Mesenteric fat pad (tissue), 1 donor: ENCODE measurements around the gene TMEM19. TPM values are rescaled to one million over a fixed set of nuclear protein-coding genes. Genes with fewer than 3 reads are reported as not detected.
"Not testable (repeated sequence)": the region's sequence is repeated elsewhere in the genome, so short reads cannot be mapped to it uniquely, and the experiment has no call there.

Experiments
- DNase-seq: peaks from one replicate; pipeline ENCODE4 v3.0.0-alpha.2; 2020; ENCODE audit warnings: low spot score
- total RNA-seq: library from RNA; stranded (reverse); fragmentation: NEBNext Ultra II Directional; extraction: Animal tissue kit (Norgen Biotek cat#: 25700); gene quantifications from one replicate; pipeline ENCODE4 v1.2.1, GENCODE V29; 2021
- donor health status: DM: yes; HTN: yes; CAD: no.

TMEM19 gene
- total RNA-seq, 1 donor from 2014 or later = 24.9 TPM

DNA sequence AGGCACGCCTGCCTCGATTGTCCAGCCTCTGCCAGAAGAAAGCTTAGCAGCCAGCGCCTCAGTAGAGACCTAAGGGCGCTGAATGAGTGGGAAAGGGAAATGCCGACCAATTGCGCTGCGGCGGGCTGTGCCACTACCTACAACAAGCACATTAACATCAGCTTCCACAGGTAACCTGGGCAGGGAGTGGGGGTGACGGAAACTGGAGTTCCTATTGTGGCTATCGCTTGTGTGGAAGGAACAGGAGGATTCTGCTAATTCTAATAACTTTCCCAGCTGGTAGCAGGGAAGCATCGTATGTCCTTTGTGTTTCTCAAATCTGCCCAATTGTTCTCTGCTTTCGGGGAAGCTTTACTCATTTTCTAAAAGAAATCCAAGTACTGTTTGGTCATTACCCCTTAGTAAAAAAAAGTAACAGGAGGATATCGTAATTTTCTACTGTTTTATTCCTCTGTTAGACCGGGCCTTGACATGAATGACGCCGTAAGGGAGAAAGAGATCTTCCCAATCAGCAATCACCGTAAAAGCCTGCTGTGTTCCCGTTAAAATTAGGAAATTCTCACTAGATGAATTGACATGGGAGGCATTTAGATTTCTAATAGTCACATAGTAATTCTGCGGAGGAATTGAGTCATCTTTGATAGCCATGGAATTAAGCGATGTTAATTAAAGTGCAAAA is 21.3 kb upstream of the TMEM19 start:
- DNase-seq = no peak

DNA sequence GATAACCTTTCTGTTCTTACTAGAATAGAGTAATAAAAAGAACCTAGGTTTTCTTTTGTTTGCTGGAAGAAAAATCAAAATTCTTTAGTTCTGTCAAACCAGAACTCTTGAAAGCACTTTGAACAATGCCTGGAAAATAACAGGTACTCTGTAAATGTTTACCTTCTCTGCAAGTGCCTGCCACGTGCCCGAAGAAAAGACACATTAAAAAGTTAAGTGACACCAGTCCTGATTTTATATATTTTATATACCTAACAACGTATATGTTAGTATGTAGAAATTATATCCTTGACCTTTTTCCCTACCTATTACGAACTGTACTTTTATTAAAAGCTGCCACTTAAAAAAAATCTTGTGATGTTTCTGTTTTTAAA is 20.8 kb upstream of the TMEM19 start:
- DNase-seq = no peak

DNA sequence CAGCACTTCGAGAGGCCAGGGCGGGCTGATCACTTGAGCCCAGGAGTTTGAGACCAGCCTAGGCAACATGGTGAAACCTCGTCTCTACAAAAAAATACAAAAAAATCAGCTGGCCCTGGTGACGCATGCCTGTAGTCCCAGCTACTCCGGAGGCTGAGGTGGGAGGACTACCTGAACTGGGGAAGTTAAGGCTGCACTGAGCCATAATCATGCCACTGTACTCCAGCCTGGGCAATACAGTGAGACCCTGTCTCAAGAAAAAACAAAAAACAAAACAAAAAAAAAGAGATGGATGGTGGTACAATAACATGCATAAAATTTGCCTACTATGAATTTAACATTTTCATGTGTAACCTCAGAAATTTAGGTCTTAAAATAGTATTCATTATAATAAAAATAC is 19.6 kb upstream of the TMEM19 start:
- no peak for DNase-seq

DNA sequence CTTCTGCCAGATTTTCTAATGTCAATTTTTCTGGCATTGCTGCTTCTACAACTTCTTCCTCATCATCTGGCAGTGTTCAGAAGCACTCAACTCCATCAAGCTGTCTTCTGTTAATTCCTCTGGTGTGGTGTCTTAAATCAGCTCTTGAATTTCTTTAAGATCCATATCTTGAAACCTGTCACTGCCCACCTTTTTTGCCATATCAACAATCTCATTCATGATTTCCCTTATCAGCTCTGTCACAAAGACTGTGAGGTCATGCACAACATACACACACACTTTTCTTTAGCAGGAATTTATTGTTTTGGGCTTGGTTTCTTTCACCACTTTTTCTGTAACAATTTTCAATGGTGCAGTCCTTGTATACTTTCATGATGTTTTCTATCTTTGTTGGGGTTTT is 14.6 kb upstream of the TMEM19 start:
- no peak for DNase-seq

GRCh38 chr12:71671816-71672215 is 14.1 kb upstream of the TMEM19 start:
- no peak for DNase-seq

- DNase-seq = no peak
Measured at GRCh38 chr12:71682466-71682865, 3.4 kb upstream of the TMEM19 start.

DNA sequence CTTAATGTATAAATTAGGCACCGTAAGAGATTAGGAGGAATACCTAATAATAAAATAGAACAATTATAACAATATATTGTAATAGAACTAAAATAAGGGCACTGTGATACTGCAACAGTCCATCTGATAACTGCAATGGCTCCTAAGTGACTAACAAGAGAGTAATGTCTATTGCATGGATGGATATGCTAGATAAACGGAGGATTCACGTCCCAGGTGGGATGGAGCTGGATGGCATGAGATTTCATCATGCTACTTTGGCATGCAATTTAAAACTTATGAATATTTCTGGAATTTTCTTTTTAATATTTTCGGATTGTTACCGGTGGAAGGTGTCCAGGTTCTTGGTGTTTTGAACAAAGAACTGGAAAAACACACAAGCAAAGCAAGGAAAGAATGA is 2.2 kb upstream of the TMEM19 start:
- DNase-seq = no peak

GRCh38 chr12:71684081-71684480 is 1.8 kb upstream of the TMEM19 start:
- no peak for DNase-seq

DNA sequence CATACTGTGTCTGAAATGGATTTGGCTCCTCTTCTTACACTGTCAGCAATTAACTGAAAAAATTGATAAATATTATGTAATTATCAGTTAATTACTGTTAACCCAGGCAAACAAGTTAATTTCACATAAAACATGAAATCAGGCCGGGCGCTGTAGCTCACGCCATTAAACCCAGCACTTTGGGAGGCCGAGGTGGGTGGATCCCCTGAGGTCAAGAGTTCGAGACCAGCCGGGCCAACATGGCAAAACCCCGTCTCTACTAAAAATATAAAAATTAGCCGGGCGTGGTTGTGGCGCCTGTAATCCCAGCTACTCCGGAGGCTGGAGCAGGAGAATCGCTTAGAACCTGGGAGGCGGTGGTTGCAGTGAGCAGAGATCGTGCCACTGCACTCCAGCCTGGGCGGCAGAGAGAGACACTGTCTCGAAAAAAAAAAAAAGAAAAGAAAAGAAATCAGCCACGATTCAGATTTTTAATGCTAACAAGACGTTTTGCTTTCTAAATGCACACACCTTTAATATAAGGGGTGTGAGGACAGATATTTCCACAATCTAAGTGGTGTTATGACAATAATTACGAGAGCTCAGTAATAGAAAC is 473 bp upstream of the TMEM19 start:
- DNase-seq = no peak

GRCh38 chr12:71686658-71687025 is 760 bp downstream of the TMEM19 start:
- no peak for DNase-seq

DNA sequence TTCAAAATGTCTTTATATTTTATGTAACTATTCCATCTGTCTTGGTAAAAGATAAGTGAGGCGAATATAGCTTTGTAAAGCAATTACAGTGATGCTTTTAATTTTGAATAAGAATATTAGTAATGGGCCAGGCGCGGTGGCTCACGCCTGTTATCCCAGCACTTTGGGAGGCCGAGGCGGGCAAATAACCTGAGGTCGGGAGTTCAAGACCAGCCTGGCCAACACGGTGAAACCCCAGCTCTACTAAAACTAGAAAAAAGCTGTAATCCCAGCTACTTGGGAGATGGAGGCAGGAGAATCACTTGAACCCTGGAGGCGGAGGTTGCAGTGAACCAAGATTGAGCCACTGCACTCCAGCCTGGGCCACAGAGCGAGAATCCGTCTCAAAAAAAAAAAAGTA is 1.3 kb downstream of the TMEM19 start:
- not testable (repeated sequence) for DNase-seq

GRCh38 chr12:71688961-71689570 is 3.2 kb downstream of the TMEM19 start:
- no peak for DNase-seq

DNA sequence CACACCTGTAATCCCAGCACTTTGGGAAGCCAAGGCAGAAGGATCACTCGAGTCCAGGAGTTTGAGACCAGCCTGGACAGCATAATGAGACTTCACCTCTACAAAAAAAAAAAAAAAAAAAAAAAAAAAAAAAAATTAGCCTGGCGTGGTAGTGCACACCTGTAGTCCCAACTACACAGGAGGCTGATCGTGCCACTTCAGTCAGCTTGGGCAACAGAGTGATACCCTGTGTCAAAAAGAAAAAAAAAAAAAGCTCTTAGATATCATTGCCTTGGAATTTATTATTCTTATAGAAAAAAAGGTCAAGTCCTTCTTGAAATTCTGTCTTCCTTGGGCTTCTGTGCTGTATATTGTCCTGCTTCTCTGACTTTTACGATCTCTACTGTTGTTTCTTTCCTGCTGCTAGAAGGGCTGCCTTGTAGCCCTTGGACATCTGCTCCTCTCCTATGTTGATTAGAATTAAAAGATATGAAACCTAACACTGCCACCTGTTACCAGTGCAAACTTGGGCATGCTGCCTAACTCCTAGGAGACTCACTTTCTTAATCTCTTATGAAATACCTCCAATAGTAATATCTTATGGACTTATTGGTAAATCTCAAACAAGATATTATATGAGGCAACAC is 5.7 kb downstream of the TMEM19 start:
- DNase-seq = no peak

DNA sequence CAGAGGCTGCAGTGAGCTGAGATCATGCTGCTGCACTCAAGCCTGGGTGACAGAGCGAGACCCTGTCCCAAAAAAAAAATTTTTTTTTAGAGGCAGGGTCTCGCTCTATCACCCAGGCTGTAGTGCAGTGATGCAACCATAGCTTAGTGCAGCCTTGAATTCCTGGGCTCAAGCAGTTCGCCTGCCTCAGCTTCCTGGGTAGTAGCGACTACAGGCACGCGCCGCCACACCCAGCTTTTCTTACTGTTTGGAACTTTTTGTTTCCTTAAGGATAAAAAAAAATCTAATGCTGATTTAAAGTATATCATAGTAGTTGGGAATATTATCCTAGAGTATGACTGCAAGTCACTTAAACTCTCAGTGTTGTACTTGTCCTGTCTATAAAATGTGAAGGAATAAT is 7.2 kb downstream of the TMEM19 start:
- DNase-seq = no peak

- DNase-seq = not testable (repeated sequence)
Measured at GRCh38 chr12:71693651-71694050, 7.8 kb downstream of the TMEM19 start.

DNA sequence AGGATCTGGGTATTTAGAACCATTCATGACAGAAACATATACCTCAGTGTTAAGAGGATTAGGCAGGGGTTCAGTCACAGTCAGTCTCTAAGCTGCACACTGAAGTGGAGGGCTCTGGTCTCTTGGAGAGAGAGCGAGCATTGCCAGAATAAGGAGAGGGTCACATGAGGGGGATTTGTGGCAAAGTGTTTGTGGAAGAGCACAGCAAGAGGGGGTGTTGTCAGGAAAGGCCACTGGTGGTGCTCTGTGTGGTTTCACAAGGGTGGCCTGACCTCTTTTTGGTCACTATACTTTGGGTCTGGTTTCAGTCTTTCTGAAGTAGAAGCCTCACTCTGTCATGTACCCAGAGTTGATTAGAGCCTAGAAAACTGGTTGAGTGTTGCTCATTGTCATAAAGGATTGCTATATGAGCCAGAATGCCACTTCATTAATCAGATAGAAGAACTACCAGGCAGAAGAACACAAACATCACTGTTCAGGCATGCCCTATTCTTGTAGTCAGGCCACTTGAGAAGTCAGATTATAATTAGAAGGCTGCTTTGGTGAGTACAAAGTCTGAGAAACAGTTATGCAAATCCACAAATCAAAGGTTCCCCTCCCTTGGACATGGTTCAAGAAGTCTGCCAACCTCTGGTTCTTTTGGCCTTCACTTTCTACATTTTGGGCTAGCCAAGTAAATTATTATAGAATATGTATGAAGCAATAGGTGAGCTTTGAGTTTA is 8.4 kb downstream of the TMEM19 start:
- DNase-seq = no peak

DNA sequence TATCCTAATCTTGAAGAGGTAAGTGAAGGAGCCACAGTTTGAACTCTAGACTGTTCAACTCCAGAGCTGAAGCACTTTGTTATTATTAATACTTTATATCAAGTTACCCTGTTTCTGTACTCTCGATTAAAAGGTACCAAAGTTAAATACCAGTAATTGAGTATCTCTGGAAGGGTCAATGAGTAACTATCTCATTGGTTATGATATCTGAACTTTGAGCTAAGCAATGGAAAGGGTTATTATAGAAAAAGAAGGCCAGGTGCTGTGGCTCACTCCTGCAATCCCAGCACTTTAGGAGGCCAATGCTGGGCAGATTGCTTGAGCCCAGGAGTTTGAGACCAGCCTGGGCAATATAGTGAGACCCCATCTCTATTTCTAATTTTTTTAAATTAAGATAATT is 9.9 kb downstream of the TMEM19 start:
- no peak for DNase-seq

- DNase-seq = not testable (repeated sequence)
Measured at GRCh38 chr12:71702181-71702580, 16.3 kb downstream of the TMEM19 start.

GRCh38 chr12:71702590-71702989 is 16.7 kb downstream of the TMEM19 start:
- DNase-seq = no peak

DNA sequence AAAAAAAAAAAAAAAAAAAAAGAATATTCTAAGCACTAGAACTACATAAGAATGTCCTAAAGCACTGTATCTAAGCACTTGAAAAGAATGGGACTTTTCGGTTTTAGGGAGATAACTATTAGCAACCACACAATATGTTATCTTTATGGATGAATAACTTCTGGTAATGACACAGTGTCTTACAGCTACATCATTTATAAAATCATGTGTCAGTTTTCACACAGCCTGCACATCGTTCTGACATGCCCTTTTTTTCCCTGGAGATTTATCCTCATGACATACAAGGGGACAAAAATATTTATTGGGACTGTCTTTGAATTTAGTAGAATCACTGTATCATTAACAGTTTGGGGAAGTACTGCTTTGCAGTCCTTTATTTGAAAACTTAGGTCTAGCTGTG is 17.3 kb downstream of the TMEM19 start:
- DNase-seq = no peak

DNA sequence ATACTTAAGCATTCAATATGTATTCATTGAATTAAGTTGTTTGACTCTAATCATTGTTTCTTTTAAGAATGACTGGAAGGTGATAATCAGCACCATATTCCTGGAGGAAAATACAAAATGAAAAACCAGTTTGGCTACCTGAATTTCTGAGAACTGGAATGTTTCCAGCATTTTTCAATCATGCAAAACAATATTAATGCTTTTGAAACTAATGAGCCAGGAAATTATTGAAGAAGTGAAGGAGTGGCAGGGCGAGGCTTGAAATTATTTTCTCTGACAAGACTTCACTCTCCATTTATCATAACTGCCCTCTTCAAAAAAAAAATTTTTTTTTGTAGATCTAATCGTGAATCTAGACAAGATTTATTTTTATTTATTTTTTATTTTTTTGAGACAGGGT is 19.0 kb downstream of the TMEM19 start:
- DNase-seq = no peak

DNA sequence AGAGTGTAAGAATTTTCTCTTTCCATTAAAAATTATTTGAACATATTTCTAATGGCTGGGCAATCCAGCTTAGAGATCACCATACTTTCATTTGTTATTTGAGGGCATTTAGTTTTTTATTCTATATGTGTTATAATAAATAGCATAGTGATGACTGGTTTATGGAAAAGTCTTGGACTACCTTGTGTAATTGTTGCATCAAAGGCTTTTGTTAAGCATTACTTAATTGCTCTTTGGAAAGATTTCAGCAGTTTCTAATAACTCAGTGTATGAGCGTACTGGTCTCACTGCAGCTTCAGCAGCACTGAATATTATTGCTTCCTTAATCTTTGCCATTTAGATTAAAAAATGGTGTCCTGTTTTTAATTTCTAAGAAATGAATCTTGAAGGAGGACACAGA is 22.8 kb downstream of the TMEM19 start:
- no peak for DNase-seq
